GM21737 (cell line): ENCODE results near the gene CMTM3.
"Not testable (repeated sequence)": the region's sequence is repeated elsewhere in the genome, so short reads cannot be mapped to it uniquely, and the experiment has no call there.

ENCODE experiments used
- ATAC-seq: cut with Tn5 transposase; IDR thresholded peaks from one replicate; pipeline ENCODE4 v1.9.1; 2021; ENCODE audit warnings: mild to moderate bottlenecking, moderate library complexity; ENCODE audit not compliant: unreplicated experiment

CMTM3 gene

GRCh38 chr16:66608241-66609138, 4.0 kb downstream of the CMTM3 start:
- no peak for ATAC-seq

- ATAC-seq: no peak
Measured at GRCh38 chr16:66609139-66609510, 4.6 kb downstream of the CMTM3 start.

- no peak for ATAC-seq
Measured at GRCh38 chr16:66610111-66610820, 5.8 kb downstream of the CMTM3 start.

DNA sequence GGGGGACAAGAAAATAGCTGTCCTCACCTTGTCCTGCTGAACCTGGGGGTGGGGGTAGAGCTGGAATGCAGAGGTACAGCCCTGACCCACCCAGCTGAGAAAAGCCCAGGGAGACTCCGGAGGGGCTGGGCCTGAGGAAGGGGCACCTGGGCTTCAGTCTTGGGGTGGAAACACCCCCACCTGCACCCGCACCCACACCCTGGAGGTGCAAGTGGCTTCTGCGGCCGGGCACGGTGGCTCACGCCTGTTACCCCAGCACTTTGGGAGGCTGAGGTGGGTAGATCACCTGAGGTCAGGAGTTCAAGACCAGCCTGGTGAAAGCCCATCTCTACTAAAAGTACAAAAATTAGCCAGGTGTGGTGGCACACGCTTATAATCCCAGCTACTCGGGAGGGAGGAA, 7.4 kb downstream of the CMTM3 start:
- ATAC-seq: not testable (repeated sequence)

GRCh38 chr16:66612422-66612821, 7.9 kb downstream of the CMTM3 start:
- ATAC-seq: no peak

GRCh38 chr16:66614161-66614802, 9.8 kb downstream of the CMTM3 start:
- no peak for ATAC-seq

- no peak for ATAC-seq
Measured at GRCh38 chr16:66616169-66616568, 11.7 kb downstream of the CMTM3 start.

DNA sequence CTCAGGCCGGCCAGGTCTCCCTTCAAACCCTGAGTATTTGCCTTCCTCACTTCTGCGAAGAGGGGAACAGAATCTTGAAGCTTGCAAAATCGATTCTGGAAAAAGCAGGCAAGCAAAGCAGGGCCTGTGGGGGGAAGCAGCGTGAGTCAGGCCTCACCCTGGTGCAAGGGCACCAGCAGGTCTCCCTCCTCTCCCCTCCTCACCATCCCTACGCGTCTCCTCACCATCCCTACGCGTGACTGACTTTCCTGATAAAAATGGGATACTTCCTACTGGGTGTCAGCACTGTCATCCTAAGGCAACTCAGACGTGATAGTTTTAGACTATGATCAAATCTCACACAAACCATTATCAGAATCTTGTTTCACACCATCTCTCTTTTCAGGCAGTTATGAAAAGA, 12.1 kb downstream of the CMTM3 start:
- ATAC-seq: no peak

- no peak for ATAC-seq
Measured at GRCh38 chr16:66617010-66617434, 12.5 kb downstream of the CMTM3 start.

DNA sequence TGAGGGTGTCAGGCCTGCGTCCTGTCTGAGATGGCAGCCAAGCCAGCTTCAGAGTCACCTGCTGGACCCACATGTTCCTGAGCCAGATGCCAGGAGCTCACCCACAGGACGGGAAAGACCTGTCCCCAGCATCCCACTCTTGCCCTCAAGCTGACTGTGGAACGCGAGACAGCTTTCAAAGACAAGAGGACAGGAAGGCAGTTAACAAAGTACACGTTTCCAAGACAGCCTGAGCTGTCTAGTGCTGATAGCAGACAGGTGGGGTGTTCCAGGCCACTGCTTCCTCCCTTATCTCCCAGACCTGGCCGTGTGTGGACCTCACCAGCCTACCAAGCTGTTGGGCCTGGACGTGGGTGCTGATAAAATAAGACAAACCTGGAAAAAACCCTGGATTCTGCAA, 13.2 kb downstream of the CMTM3 start:
- ATAC-seq: no peak

DNA sequence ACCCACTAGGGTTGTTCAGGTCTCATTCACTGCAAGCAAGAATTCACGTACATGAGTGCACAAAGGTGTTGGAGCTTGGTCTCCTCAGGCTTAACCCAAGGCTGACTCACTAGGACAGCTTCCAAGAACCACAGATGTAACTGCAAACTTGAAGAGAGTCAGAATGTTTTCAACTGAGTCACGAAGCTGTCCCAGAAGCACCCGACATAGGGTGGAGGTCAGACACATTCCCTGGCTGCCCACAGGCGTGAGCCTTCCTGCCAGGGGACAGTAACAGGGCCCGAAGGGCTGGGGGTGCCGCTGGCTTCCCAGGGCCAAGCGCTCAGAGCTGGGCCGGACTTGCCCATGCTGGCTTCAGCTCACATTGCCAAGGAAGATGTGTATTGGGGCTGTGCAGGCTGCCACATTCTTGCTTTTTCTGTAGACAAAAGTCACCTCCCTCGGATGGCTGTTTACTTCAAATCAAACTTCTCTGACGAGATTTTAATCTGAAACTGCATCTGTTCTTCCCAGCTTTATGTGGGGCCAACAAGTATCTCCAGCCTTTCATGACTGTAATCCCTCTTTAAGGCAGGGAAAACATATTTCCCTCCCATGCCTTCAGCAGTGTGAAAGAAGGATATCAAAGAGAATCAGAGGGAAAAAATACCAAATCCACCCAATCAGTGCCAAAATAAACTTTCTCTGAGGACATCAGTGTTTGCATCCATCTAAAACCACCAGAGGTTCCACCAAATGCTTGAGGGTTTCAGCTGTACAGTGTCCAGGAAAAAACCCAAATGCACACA, 14.3 kb downstream of the CMTM3 start:
- ATAC-seq: no peak

DNA sequence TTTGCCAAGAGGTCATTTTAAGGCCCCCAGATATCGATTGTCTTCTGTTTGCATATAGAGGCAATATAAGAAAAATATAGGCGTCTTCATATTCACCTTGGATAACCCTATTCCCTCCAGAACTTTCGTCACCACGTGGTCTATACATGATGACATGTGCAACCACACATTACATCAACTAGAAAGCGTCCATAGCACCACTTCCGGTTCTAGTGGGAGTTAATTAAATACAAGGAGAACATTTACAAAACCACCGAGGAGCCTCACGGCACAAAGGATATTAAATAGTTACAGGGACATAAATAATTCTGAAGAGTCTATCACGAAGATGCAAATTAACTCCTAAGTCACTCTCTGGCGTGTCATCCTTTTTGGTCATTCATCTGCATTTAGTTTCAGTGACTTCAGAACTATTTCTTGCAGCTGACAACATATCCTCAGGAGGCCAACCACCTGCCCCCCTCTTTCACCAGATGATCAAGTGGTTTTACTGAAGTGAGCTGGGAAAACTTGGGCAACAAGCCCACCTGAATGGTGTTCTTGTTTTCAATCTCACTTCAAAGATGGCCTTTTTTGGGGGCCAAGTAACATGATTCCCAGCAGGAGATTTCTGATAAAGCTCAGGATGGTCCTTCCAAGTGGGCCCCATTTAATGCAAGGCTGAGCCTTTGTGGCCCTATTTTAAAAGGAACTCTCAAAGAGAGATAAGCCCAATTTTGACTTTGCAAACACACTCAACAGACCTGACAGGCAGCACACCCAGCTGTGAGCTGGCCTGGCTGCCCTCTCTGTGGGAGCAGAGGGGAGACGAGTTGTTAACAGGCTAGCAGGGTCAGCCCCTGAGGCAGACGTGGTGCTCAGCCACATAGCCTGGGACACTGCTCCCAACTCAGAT, 15.3 kb downstream of the CMTM3 start:
- ATAC-seq: no peak

DNA sequence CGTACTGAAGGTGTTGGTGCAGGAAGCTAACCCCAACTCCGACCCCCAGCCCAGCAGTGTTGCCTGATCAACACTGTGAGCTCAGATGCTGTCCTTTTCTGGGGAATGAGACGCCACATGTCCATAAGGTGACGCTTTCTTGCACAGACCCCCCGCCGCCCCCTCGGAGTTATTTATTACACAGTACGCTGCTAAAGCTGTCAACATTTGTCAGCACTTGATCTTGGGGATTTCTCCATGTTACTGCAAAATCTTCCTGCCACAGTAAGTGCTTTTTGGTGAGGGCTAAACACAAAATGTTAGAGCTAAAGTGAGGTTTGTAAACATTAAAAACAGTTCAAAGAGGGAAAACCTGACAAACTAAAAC, 15.9 kb downstream of the CMTM3 start:
- ATAC-seq: no peak

- ATAC-seq: no peak
Measured at GRCh38 chr16:66621973-66622372, 17.5 kb downstream of the CMTM3 start.

- ATAC-seq: no peak
Measured at GRCh38 chr16:66622863-66623262, 18.4 kb downstream of the CMTM3 start.

- ATAC-seq: no peak
Measured at GRCh38 chr16:66623755-66624154, 19.3 kb downstream of the CMTM3 start.

DNA sequence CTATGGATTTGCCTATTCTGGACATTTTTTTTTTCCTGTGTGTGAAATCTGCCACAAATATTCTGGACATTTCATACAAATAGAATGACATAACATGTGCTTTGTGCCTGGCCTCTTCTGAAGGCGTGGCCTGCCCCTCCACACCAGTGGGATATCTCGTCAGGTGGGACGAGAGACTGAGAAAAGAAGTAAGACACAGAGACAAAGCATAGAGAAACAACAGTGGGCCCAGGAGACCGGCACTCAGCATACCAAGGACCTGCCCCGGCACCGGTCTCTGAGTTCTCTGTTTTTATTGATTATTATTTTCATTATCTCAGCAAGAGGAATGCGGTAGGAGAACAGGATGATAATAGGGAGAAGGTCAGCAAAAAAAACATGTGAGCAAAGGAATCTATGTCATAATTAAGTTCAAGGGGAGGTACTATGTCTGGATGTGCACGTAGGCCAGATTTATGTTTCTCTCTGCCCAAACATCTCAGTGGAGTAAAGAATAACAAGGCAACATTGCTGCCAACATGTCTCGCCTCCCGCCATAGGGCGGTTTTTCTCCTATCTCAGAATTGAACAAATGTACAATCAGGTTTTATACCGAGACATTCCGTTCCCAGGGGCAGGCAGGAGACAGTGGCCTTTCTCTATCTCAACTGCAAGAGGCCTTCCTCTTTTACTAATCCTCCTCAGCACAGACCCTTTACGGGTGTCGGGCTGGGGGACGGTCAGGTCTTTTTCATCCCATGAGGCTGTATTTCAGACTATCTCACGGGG, 23.3 kb downstream of the CMTM3 start:
- ATAC-seq: not testable (repeated sequence)

- no peak for ATAC-seq
Measured at GRCh38 chr16:66629856-66630255, 25.4 kb downstream of the CMTM3 start.

DNA sequence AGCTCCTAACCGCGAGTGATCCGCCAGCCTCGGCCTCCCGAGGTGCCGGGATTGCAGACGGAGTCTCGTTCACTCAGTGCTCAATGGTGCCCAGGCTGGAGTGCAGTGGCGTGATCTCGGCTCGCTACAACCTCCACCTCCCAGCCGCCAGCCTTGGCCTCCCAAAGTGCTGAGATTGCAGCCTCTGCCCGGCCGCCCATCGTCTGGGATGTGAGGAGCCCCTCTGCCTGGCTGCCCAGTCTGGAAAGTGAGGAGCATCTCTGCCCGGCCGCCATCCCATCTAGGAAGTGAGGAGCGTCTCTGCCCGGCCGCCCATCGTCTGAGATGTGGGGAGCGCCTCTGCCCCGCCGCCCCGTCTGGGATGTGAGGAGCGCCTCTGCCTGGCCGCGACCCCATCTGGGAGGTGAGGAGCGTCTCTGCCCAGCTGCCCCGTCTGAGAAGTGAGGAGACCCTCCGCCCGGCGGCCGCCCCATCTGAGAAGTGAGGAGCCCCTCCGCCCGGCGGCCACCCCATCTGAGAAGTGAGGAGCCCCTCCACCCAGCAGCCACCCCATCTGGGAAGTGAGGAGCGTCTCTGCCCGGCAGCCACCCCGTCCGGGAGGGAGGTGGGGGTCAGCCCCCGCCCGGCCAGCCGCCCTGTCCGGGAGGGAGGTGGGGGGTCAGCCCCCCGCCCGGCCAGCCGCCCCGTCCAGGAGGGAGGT, 26.2 kb downstream of the CMTM3 start:
- not testable (repeated sequence) for ATAC-seq
